Fibroblast of skin of left quadriceps (primary cell): ENCODE results near the gene SDCCAG8.
"Not testable (repeated sequence)": the region's sequence is repeated elsewhere in the genome, so short reads cannot be mapped to it uniquely, and the experiment has no call there.

Experiments used
- DNase-seq, 2 experiments: peaks; one replicate each; pipeline ENCODE4 v3.0.0-alpha.2; 2013; ENCODE audit warnings: low read depth in 2 of 2

SDCCAG8 gene

GRCh38 chr1:243332440-243332839 is 76.6 kb downstream of the SDCCAG8 start:
- DNase-seq, result no peak

- no peak for DNase-seq
Observed at GRCh38 chr1:243335292-243335691, 79.5 kb downstream of the SDCCAG8 start.

GRCh38 chr1:243336163-243336562 is 80.3 kb downstream of the SDCCAG8 start:
- DNase-seq, result no peak

- DNase-seq, result not testable (repeated sequence)
Observed at GRCh38 chr1:243338848-243339247, 83.0 kb downstream of the SDCCAG8 start.

GRCh38 chr1:243341074-243341473 is 85.2 kb downstream of the SDCCAG8 start:
- DNase-seq, result no peak

- no peak for DNase-seq
Observed at GRCh38 chr1:243343970-243344937, 88.4 kb downstream of the SDCCAG8 start.

GRCh38 chr1:243345205-243345604 is 89.4 kb downstream of the SDCCAG8 start:
- no peak for DNase-seq

GRCh38 chr1:243346016-243346415 is 90.2 kb downstream of the SDCCAG8 start:
- no peak for DNase-seq

GRCh38 chr1:243346468-243346867 is 90.6 kb downstream of the SDCCAG8 start:
- DNase-seq, result no peak

GRCh38 chr1:243348331-243348730 is 92.5 kb downstream of the SDCCAG8 start:
- no peak for DNase-seq

GRCh38 chr1:243349128-243349527 is 93.3 kb downstream of the SDCCAG8 start:
- no peak for DNase-seq

- no peak for DNase-seq
Observed at GRCh38 chr1:243351337-243351736, 95.5 kb downstream of the SDCCAG8 start.

- DNase-seq, result no peak
Observed at GRCh38 chr1:243354511-243355153, 98.8 kb downstream of the SDCCAG8 start.

GRCh38 chr1:243363832-243364231 is 108.0 kb downstream of the SDCCAG8 start:
- DNase-seq, result no peak

- no peak for DNase-seq
Observed at GRCh38 chr1:243364330-243364729, 108.5 kb downstream of the SDCCAG8 start.

- DNase-seq, result no peak
Observed at GRCh38 chr1:243364866-243365265, 109.0 kb downstream of the SDCCAG8 start.

- DNase-seq, result no peak
Observed at GRCh38 chr1:243367314-243367713, 111.5 kb downstream of the SDCCAG8 start.

- no peak for DNase-seq
Observed at GRCh38 chr1:243374412-243374811, 118.6 kb downstream of the SDCCAG8 start.

- DNase-seq, result no peak
Observed at GRCh38 chr1:243375596-243375995, 119.8 kb downstream of the SDCCAG8 start.

- no peak for DNase-seq
Observed at GRCh38 chr1:243378669-243379068, 122.8 kb downstream of the SDCCAG8 start.

- DNase-seq, result no peak
Observed at GRCh38 chr1:243379208-243379607, 123.4 kb downstream of the SDCCAG8 start.

GRCh38 chr1:243379706-243380105 is 123.9 kb downstream of the SDCCAG8 start:
- no peak for DNase-seq

- DNase-seq, result no peak
Observed at GRCh38 chr1:243388276-243388675, 132.4 kb downstream of the SDCCAG8 start.
